Dedifferentiated amniotic fluid mesenchymal stem cell (primary cell): Measurements from ENCODE around the gene RNF103.
"Not testable (repeated sequence)": the region's sequence is repeated elsewhere in the genome, so short reads cannot be mapped to it uniquely, and the experiment has no call there.

Source experiments
- DNase-seq: peaks from one replicate; pipeline ENCODE4 v3.0.0-alpha.2; 2016; ENCODE audit errors: extremely low spot score

RNF103 gene, protein sequence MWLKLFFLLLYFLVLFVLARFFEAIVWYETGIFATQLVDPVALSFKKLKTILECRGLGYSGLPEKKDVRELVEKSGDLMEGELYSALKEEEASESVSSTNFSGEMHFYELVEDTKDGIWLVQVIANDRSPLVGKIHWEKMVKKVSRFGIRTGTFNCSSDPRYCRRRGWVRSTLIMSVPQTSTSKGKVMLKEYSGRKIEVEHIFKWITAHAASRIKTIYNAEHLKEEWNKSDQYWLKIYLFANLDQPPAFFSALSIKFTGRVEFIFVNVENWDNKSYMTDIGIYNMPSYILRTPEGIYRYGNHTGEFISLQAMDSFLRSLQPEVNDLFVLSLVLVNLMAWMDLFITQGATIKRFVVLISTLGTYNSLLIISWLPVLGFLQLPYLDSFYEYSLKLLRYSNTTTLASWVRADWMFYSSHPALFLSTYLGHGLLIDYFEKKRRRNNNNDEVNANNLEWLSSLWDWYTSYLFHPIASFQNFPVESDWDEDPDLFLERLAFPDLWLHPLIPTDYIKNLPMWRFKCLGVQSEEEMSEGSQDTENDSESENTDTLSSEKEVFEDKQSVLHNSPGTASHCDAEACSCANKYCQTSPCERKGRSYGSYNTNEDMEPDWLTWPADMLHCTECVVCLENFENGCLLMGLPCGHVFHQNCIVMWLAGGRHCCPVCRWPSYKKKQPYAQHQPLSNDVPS

DNA sequence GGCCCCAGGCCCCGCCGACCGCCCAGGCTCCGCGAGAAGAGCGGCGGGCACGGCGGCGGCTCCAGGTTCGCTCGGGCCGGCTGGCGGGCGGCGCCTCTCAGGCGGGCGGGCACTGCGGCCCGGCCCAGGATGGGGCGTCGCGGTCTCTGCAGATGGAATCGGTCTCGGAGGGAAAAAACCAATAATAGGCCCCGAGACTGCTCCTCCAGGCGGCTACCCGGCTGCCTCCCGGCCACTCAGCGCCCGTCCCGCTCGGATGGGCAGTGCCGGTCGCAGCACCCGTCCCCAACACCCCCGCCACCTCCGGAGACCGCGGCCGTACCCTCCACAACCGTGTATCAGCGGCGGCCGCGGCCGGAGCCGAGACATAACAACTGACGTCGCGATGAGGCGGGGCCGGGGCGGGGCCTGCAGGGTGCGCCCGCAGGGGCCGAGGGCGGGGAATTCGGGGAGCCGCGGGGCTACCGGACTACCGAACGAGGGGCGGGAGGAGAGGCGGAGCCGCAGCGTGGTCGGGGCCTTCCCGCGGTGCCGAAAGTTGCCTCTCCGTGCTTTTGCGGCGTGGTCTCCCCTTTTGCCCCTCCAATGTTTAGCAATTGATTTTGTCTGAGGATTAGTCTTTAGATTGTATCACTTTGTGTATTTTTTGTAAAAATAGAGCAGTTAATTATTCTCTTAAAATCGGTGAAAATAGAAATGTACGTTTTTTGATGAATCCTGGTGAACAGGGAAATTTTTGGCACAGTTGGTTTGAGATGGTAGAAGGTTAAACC, at the start of gene RNF103:
Gene RNF103 (minus strand): TSS at position 372 of the 773 bp plus-strand sequence. CDS start 979 bp downstream, outside the sequence.
- DNase-seq: peak; percentile 86

DNA sequence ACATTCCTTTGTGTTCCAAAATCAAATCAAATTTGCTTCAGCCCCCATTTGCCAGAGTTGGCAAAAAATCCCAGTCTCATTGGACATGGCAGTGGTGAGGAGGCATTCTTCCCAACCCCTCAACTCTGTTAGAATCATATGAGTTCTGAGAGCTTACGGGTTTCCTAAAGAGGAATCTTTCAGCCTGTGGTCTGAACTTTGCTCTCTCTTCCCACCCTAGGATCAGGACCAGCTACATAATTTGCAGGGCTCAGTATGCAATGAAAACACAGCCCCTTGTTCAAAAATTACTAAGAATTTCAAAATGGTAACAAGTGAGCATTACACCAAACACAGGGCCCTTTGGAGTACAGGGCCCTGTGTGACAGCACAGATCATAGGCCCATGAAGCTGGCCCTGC, 49.3 kb upstream of the RNF103 start:
- DNase-seq: no peak

DNA sequence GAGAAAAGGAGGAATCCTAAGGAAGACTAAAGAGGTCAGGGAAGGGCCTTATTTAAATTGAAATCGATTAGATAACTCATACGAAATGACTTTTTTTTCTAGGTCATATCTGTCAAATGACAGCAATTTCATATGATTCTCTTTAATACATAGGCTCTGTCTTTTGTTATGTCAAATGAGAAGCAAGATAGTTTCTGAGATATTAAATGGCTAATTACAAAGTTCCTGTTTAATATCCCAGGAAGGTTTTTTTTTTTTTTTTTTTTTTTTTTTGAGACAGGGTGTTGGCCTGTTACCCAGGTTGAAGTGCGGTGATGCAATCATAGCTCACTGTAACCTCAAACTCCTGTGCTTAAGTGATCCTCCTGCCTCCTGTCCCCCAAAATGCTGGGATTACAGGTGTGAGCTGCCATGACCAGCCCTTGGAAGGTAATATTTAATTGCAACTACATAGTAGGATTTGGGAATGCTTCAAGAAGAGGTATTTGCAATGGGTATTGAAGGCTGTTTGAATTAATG, 48.4 kb upstream of the RNF103 start:
- DNase-seq: no peak

DNA sequence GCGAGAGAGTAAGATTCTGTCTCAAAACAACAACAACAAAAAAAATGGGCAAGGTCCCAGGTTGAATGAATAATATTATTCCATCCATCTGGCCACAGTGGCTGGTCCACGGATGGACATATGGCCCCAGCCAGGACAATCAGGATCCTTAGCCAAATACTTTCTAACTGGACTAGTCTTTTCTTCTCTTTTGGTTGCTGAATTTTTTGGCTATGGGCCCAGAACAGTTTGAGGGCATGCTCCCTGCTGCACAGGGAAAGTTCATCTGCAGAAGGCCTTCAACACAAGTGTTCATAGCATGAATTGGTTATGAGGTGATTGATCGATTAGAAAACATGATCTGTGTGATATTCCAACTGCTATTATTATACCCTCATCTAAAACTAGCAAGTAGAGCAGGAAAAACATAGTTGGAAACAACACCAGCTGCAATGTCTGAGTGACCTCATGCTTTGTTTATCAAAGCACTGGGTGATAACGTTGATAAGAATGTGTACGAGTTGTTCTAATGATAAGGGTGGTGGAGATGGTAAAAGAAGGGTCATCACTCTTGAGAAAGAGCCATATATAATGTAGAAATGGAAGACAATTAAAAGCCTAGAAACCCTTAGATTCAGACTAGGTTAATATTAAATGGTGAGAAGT, 47.8 kb upstream of the RNF103 start:
- DNase-seq: no peak

DNA sequence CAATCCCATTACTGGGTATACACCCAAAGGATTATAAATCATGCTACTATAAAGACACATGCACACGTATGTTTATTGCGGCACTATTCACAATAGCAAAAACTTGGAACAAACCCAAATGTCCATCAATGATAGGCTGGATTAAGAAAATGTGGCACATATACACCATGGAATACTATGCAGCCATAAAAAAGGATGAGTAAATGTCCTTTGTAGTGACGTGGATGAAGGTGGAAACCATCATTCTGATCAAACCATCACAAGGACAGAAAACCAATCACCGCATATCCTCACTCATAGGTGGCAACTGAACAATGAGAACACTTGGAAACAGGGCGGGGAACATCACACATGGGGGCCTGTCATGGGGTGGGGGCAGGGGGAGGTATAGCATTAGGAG, 45.7 kb upstream of the RNF103 start:
- not testable (repeated sequence) for DNase-seq

DNA sequence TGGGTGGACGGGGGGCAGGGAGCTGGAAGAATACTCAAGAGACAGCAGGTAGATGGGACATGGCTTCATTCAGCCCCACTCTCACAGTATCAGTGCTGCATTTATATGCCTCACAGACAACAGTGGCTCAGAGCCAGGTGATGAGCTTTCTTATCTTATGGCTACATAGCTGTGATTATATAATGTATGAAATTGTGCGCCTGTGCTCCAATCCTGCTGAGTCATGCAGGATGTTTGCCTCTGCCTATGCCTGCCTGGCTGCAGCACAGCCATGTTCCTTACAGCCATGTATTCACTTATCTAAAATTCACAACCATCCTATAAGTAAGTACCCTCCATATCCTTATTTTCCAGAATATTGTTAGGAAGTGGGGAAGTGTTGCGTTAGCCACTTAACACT, 37.7 kb upstream of the RNF103 start:
- DNase-seq: no peak

DNA sequence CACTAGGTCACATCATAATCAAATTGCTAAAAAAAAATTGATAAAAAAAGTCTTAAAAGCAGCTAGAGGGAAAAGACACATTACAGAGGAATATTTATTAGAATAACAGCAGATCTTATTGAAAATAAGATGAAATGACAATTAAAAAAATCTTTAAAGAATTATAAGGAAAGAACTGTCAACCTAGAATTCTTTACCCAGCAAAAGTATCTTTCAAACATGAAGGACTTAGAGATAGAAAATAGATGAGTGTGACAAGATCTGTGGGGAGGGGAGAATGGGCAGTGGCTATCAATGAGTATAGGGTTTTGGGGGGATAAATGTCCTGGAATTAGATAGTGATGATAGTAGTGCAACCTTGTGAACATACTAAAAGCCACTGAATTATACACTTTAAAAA, 26.5 kb upstream of the RNF103 start:
- DNase-seq: no peak

DNA sequence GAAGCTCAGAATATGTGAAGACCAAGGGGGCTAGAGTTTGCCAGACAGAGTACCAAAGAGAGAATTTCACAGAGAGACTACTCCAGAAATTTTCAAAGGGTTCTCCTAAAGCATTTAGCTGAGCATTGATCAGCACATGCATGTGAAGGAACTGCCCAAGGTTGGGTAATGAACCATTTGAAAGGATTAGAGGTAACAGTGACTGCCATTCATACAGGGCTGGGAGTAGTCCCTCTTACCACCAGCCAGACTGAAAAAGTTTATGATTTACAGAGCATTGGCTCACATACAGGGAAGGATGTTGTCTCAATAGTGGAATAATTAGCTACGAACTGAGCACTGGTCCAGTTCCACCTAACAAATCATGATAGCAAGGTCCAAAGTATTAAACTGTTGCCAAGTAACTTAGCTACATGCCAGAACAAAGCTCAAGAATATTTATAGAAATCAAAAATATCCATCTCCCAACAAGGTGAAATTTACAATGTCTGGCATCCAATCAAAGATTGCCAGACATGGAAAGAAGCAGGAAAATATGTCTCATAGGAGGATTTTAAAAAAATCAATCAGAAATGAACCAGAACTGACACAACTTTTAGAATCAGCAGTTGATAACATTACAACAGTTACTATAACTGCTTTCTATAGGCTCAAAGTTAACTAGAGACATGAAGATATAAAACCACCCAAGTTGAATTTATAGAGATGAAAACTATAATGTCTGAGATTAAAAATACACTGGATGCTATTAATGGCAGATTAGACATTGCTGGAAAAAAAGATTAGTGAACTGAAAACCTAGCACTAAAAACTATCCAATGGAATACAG, 25.7 kb upstream of the RNF103 start:
- DNase-seq: no peak

DNA sequence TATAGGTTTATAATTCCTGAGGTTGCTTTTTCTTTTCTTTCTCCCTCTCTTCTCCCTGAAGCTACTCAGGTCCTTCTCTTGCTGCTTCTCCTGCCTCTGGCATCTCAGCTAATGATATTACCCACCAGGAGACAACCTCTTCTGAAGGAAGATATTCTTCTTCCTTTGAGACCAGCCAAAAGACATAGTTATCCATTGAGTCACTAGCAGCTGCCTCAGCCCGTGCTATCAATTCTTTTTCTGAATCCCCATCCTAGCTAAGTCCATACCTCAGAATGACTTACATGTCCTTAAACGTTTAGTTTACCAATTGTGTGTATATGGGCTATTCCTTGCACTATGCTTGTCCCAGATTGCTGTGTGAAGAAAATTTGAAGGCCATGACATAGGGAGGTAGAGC, 25.0 kb upstream of the RNF103 start:
- DNase-seq: no peak

DNA sequence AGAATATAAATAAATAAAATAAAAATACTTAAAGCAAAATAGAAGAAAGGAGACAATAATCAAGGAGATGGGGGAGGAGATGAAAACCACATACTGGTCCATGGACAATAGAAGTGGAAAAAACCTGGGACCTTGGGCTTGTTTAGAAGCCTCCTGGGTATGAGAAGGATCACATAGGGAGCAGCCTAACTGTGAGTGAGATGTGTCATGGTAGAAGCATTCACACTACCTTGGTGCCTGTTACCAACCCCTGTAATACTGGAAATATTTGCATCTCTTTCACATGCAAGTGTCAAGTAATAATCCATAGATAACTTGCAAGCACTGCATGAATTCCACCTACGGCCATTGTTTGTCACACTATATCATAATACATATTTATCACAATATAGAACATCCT, 23.2 kb upstream of the RNF103 start:
- no peak for DNase-seq

DNA sequence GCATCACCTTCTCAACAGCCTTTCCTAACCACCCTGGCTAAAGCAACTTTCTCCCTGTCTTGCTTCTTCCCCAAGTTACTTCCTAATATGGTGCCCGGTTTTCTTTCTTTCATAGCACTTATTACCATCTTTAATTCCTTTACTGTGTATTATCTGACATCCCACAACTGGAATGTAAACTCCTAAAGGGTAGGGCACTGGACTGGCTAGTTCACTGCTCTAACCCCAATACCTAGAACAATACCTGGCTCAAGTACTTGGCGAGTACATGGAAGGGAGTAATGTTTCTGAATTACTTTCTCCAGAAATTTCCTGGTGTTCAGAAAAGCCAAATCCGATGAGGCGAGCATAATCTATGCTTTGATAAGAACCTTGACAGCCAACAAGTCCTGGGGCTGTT, 22.7 kb upstream of the RNF103 start:
- DNase-seq: no peak

DNA sequence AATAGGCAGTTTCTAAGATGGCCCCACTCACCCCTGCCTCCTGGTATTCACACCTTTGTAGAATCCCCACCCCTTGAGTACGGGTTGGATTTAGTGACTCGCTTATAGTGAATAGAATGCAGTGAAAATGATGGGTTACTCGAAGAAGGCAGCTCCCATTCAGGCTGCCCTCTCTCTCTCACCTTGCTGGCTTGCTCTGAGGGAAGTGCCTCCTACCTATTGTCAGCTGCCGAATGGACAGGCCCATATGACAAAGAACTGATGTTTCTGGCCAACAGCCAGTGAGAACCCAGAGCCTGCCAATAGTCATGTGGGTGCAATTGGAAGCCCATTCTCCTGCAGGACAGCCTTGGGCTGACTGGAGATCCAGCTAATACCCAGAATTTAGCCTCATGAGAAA, 22.1 kb upstream of the RNF103 start:
- DNase-seq: no peak

DNA sequence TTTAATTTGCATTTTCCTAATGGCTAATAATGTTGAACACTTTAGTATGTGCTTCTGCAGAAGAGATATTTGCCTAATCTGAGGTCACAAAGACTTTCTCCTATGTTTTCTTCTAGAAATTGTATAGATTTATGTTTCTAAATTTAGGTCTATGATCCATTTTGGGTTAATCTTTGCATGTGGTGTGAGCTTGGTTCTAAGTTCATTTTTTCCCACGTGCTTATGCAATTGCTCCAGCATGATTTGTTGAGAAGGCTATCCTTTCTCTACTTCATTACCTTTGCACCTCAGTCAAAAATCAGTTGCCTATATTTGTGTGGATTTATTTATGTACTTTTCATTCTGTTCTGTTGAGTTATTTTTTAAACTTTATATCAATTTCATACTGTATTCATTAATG, 15.0 kb upstream of the RNF103 start:
- DNase-seq: no peak

DNA sequence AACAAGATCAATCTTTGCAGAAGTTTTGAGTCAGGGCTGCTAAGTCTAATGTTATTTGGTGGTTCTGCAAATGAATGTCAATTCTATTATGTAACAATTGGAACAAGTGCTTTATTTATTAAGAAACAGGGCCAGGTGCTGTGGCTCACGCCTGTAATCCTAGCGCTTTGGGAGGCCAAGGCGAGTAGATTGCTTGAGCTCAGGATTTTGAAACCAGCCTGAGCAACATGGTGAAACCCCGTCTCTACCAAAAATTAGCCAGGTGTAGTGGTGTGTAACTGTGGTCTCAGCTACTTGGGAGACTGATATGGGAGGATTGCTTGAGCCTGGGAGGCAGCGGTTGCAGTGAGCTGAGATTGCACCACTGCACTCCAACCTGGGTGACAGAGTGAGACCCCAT, 13.2 kb upstream of the RNF103 start:
- DNase-seq: no peak

DNA sequence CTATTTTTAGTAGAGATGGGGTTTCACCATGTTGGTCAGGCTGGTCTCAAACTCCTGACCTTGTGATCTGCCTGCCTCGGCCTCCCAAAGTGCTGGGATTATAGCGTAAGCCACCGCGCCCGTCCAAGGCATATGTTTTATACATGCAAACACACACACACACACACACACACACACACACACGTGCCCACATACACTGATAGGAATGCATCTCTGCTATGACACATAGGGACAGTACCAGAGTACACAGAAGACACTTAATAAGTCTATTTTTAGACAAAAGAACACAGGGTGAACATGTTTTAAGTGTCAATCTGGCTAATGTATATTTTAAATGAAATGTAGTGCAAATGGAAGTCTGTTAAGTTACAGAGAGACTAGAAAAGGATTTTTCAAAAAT, 10.7 kb upstream of the RNF103 start:
- DNase-seq: no peak

DNA sequence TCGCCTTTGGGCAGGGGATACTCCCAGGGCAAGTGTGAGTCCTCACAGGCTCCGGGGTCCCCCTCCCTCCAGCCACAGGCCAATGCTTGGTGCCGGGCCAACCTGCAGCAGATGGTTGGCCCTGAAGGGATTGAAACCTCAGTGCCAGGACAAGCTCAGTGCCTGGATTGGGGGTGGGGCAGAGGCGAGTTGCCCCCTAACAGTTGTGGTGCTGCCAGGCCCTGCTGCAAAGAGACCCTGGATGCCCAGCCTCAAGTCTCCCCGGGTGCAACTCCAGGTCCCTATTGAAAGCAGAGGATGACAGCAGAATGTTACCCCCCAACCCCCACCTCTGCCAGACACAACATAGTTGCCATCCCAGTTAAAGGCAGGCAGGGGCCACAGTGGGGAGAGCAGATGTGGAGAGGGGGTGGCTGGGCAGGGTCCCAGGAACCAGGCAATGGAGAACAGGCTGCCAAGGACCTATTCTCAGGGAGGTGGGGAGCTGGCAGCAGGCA, 9.5 kb upstream of the RNF103 start:
- DNase-seq: no peak

DNA sequence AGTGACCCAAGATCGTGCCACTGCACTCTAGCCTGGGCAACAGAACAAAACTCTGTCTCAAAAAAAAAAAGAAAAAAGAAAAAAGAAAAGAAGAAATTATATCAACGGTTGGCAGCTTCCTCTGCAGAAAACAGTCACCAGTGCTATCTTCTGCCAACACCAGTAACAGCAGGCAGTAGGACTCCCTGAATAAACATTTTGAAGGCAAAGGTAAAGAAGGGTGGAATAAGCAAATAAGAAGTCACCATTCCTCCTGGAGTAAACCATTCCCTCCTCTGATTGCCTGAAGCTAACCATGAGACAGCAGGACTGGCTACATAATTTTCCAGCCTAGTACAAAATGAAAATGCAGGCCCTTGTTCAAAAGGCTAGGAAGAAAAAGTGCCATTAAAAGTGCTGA, 9.0 kb upstream of the RNF103 start:
- no peak for DNase-seq

DNA sequence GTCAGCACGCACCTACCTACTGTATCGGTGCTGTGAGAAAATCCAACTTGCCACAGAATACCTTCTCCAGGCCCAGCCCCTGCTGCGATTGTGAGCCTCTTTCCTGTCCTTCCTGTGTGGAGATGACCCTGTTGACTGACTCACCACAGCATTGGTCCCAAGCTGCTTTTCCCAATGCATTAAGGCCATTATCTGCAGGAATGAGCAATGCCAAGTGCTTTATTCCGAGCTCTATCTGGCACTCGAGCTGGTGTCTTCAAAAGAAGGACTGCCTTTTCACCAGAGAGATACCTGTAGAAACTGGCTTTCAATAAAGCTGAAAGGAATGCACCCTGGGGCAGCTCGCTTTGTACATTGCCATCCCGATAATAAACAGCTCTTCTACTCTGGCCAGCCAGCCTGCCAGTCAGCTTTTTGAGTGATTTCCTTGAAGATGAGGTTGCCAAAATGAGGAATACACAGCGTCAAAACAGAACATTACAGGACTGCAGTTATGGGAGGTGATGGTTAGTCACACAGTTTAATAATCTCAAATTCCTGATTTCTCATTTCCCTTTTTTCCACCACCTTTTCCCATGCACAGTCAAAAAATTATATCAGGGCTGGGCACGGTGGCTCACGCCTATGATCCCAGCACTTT, 8.3 kb upstream of the RNF103 start:
- DNase-seq: no peak

DNA sequence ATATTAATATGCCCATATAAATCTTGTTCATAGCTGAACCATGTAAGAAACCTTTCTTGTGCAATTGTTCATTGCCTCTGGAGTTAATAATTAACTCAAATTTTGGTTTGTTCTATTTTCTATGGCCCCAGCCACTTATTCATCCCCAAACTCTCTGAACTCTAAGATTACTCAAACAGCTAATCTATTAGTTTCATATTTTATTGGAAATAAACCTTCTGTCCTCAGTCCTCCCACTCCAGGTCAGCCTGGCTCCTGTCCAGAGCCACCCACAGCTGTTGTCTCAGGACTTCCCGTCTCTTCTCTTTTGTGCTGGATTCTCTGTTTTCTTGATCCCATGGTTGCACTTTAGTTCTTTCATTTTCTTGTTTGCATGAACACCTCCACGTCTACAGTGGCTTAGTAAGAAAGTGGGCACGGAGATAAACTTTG, 4.4 kb upstream of the RNF103 start:
- no peak for DNase-seq

DNA sequence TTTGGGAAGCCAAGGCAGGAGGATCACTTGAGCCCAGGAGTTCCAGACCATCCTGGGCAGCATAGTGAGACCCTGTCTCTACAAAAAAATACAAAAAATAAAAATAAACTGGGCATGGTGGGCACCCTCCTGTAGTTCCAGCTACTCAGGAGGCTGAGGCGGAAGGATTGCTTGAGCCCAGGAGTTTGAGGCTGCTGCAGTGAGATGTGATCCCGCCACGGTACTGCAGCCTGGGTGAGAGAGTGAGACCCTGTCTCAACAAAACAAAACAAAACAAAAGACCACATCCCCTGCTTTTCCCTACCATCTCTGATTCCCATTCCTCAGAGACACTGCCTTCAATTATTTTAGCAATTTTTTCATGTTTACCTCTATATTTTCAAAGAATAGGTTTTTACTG, 3.9 kb upstream of the RNF103 start:
- DNase-seq: no peak
